Hippocampal formation (tissue), 2 donors: ENCODE results near the gene SRP9.
"Not testable (repeated sequence)": the region's sequence is repeated elsewhere in the genome, so short reads cannot be mapped to it uniquely, and the experiment has no call there.

Experiments
- DNase-seq, 2 donors: peaks; one replicate each; lab custom pipeline; 2025; lab: John Stamatoyannopoulos, UW

The SRP9 gene

DNA sequence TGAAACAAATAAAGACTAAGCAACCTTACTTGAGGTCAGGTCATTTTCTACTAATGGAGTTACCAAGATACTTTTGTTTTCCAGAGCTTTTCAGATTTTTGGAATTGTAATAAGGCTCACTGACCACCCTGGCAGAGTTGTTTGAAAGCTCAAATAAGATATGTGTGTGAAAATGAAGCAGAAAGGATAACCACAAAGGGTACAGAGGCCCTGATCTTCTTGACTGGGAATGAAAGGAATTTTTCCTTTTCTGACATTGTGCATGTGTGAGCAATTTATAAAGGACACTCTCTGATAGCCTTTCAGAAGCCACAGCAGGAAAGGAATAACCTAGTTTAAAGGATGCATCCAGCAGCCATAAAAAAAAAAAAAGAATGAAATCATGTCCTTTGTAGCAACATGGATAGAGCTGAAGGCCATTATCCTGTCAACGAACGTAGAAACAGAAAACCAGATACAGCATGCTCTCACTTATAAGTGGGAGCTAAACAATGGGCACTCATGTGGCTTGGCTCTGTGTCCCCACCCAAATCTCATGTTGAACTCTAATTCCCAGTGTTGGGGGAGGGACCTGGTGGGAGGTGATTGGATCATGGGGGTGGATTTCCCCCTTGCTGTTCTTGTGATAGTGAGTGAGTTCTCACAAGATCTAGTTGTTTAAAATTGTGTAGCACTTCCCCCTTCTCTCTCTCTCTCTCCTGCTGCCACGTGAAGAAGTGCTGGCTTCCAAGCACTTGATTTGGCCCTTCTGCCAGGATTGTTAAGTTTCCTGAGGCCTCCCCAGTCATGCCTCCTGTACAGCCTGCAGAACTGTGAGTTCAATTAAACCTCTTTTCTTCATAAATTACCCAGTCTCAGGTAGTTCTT is 3.1 kb upstream of the SRP9 start:
- DNase-seq = no peak

DNA sequence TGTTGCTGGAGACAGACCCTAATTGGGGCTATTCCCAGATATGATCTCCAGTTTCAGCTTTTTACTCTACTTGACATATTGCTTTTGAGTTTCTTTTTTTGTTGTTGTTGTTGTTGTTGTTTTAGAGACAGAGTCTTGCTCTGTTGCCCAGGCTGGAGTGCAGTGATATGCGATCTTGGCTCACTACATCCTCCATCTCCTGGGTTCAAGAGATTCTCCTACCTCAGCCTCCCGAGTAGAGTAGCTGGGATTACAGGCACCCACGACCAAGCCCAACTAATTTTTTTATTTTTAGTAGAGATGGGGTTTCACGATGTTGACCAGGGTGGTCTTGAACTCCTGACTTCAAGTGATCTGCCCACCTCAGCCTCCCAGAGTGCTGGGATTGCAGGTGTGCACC is 1.3 kb upstream of the SRP9 start:
- DNase-seq = no peak

DNA sequence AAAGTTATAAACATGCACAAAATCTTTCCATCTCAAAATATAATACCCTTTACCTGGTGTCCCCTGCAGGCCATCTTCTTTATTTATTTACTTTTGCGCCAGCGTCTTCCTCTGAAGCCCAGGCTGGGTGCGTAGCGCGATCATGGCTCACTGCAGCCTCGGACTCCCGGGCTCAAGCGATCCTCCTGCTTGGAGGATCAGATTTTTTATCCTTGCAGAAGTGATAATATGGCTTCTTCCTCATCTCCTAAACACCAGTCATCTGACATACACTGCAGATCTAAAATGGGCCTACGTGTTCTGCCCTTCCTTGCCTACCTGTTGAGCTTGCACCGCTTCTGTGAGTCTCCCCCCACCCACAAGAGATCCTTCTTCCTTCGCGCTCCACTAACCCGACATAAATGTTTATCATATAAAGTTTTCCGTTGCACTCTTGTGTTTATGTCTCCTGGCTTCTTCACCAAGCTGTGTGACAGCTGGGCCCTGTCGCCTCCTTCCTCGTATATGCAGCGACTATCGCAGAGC is 506 bp upstream of the SRP9 start:
- no peak for DNase-seq

DNA sequence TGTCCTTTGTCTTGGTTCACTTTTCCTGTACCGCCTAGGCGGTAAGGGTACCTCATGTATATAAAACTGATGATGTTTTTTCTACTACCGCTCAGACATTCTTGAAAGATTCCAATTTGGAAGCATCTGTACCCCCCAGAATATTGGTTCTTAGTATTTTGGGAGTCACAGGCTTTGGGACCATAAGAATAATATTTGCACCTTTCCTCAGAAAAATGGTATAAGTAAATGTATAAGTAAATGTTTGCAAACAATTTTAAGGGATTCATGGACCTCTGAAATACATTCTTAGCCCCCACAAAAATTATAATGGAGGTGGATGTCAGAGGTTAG is 677 bp downstream of the SRP9 start:
- DNase-seq = no peak

DNA sequence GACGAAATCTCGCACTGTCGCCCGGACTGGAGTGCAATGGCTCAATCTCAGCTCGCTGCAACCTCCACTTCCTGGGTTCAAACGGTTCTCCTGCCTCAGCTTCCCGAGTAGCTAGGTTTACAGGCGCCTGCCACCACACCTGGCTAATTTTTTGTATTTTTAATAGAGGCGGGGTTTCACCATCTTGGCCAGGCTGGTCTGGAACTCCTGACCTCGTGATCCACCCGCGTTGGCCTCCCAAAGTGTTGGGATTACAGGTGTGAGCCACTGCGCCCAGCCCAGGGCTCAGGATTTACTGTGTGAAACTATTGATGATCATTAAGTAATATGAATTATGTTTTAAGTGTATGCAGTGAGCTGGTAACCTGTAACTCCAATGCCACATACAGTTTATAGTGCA is 1.5 kb downstream of the SRP9 start:
- not testable (repeated sequence) for DNase-seq

DNA sequence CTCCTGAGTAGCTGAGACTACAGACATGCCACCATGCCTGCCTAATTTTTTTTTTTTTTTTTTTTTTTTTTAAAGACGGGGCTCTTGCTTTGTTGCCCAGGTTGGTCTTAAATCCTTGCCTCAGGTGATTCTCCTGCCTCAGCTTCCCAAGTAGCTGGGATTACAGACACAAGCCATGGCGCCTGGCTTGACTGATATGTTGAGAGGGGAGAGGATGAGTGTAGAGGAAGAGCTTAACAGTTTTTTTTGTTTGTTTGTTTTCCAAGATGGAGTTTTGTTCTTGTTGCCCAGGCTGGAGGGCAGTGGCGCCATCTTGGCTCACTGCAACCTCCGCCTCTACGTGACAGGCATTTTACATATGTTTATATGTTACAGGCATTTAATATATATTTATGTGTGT is 2.5 kb downstream of the SRP9 start:
- no peak for DNase-seq

DNA sequence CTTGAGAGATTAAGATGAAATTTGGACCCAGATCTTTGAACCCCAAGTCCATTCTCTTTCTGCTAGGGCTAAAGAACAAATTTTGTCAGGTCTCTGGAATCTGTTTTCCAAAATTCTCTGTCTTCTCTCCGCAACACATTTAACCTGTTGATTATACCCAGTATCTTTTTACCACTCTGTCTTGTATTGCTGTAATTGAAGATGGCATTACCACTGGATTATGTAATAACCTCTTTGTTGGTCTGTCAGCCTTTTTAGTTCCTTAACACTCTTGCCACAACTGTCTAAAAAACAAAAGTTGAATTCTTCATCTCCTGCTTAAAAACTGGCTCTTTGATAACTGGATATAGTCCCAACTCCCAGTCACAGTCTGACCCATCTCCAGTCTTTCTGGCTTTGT is 3.0 kb downstream of the SRP9 start:
- DNase-seq = no peak

DNA sequence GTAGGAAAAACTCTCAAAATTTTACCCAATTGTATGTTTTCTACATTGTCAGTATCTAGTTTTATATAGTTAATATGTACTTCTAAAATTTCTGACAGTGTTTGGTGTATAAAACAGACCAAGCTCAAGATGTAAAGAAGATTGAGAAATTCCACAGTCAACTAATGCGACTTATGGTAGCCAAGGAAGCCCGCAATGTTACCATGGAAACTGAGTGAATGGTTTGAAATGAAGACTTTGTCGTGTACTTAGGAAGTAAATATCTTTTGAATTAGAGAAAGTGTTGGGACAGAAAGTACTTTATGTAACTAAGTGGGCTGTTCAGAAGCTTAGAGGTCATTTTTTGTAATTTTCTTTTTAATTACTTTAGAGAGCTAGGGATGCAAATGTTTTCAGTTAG is 11.5 kb downstream of the SRP9 start:
- not testable (repeated sequence) for DNase-seq

DNA sequence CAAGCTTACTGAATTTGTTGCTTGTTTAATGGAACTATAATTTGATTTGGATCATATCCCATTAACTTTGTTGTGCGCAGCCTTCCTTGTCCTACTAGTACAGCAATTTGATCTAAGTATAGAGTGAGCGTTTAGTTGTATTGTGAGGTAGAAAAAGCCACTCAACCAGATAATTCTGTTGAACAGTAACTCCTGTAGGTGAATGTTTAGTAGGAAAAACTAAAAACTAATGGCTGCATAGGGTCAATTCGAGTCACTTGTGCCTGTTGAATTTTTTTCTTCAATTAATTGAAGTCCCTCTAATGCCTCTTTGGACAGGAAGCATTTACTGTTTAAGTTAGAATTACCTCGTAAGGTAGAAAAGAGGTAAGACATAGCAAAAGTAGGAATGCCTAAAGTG is 17.3 kb downstream of the SRP9 start:
- no peak for DNase-seq

DNA sequence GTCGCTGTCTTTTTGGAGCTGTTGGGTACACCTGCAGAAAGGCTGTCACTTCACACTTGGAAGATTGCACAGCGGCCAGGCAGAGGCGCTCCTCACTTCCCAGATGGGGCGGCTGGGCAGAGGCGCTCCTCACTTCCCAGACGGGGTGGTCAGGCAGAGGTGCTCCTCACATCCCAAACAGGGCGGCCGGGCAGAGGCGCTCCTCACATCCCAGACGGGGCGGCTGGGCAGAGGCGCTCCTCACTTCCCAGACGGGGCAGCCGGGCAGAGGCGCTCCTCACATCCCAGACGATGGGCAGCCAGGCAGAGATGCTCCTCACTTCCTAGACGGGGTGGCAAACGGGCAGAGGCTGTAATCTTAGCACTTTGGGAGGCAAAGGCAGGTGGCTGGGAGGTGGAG is 18.5 kb downstream of the SRP9 start:
- not testable (repeated sequence) for DNase-seq

DNA sequence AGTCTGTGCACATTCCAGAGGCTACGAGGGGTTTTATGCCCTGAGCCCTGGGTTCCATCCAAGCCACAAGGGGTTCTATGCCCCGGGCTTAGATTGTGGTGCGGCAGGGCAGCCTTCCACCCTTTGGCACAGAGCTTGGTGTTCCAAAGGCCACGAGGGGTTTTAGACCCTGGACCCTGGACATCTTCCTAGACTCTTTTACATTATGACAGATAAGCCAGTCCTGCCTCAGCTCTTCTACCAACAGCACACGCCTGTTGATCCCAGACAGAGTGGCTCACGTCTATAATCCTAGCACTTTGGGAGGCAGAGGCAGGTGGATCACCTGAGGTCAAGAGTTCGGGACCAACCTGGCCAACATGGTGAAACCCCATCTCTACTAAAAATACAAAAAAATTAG is 23.5 kb downstream of the SRP9 start:
- DNase-seq = not testable (repeated sequence)

DNA sequence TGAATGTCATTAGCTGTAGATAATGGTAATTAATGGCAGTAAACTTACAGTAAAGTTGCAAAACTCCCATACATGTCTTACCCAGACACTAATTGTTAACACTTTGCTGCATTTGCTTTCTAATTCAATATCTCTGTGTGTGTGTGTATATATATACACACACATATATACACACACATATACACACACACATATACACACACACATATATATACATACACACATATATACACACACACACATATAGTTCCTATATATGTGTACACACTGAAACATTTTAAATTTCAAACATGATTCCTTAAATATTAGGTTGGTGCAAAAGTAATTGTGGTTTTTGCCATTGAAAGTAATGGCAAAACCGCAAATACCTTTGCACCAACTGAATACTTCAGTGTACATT is 28.6 kb downstream of the SRP9 start:
- DNase-seq = no peak

DNA sequence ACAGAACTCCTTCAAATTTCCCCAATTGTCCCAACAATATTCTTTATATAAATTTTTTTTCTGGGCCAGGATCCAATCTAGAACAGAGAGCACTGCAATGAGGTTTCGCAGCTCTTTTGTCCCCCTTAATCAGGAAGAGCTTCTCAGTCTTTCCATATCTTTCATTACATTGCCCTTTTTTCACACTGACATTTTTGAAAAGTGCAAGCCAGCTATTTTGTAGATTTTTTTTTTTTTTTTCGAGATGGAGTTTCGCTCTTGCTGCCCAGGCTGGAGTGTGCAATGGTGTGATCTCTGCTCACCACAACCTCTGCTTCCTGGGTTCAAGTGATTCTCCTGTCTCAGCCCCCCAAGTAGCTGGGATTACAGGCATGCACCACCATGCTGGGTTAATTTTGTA is 29.1 kb downstream of the SRP9 start:
- not testable (repeated sequence) for DNase-seq

DNA sequence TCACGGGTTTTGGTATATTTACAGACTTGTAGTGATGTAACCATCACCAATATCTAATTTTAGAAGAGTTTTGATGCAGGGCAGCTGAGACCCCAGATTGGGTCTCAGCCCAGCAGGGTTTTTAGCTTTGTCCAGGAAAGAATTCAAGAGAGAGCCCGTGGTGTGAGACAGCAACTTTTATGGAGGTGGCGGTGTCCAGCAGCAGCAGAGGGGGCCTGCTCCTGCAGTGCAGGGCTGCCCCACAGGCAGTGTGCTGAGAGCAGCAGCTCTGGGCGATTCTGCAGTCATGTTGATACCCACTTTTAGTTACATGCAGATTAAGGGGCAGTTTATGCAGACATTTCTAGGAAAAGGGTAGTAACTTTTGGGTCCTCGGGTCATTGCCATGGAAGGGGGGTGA is 30.5 kb downstream of the SRP9 start:
- DNase-seq = no peak

DNA sequence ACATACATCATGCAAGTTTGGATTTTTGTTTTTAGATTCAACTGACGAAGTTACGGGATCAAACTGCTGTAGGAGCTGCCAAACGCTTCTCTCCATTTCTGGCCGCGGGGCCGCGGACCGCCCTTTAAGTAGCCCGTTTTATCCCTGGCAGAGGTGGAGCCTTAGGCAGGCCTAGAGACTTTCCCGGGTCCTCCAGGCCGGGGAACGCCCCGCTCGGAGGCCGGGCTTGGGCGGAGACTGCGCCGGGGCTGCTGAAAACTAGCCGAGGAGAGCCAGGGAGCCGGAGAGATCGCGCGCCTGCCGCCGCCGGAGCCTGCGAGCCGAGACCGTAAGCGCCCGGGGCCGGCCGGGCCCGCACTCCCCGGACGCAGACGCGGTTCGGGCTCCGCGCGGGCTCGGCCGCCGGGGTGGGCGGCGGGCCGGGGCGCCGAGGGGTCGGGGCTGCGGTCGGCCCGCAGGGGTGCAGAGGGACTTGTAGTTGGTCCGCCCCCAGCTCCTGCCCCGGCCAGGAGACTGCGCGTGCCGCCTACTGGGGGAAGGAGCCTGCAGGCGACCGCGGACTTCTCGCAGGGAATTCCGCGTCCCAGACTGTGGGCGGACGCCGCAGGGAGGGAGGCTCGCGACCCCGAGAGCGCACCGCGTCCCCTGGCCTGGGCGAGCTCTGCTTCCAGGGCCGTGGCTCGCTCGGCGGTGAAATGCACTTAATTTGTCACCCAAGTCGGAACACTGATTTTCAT is 32.4 kb downstream of the SRP9 start, which contains the start of gene EPHX1:
EPHX1 (plus strand) TSS at position 283 of the 737 bp plus-strand sequence. CDS start 18,606 bp downstream, outside the sequence.
- peak; percentile 86 to 90 for DNase-seq

DNA sequence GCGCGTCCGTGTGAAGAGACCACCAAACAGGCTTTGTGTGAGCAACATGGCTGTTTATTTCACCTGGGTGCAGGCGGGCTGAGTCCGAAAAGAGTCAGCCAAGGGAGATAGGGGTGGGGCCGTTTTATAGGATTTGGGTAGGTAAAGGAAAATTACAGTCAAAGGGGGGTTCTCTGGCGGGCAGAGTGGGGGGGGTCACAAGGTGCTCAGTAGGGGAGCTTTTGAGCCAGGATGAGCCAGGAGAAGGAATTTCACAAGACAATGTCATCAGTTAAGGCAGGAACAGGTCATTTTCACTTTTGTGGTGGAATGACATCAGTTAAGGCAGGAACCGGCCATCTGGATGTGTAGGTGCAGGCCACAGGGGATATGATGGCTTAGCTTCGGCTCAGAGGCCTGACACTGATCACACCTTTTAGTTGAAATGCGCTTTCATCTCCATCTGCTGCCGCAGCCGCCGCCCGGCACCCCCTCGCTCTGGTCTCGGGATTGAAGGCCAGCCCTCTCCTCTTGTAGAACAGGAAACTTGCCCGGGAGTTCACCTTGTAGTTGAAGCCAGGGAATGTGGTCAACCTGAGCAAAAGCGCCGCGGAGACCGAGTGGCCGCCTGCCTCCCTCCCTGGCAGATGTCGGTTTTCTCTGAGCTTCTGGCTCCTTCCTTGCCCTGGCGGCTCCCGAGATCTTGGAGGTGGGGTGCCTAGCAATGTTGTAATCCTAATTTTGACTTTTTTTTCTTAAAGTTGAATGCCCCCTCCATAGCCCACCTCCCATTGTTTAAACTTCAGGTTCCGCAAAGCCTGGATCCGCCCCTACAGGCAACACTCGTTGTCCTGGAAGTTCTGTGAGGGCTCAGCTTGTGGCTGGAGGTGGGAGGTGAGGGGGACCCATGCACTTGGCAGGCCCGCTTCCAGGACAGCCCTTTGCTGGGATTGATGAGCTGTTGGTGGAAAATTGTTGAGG is 33.2 kb downstream of the SRP9 start:
- DNase-seq = not testable (repeated sequence)

DNA sequence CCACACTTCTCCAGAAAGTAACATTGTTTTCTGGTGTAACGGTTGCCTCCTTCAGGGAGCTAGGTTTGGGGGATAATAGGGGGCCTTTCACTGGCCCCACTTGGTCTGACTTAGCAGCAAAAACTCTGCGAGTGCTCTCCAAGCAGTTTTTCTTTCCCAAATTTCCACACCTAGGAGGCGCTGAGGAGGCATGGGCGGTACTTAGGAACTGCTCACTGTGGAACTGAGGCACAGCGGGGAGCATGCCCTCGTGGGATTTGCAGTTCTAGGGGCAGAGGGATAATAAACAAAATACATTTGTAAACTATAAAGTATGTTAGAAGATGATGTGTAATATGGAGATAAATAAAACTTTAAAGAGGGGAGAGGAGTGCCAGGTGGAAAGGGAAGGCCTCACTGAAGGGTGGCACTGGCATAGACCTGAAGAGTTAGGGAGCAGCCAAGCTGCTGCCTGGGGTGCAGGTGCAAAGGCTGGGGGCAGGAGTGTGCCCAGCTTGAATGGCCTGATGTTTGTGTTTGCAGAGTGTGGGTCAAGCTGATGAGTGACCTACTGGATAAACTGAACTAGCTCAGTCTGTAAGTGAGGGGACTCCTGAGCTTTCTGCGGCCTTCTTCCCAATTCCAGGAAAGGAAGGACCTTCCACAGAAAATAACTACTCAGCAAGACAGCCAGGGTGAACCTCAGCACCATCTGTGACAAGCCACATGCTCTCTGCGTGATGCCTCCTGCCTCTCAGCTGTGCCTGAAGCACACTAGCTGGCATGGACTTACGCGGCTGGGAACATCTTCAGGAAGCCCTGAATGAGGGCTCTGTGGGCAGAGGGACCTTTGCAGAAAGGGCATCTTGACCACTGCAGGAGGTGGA is 34.2 kb downstream of the SRP9 start:
- DNase-seq = peak in 1 of 2 donors; percentile 29

DNA sequence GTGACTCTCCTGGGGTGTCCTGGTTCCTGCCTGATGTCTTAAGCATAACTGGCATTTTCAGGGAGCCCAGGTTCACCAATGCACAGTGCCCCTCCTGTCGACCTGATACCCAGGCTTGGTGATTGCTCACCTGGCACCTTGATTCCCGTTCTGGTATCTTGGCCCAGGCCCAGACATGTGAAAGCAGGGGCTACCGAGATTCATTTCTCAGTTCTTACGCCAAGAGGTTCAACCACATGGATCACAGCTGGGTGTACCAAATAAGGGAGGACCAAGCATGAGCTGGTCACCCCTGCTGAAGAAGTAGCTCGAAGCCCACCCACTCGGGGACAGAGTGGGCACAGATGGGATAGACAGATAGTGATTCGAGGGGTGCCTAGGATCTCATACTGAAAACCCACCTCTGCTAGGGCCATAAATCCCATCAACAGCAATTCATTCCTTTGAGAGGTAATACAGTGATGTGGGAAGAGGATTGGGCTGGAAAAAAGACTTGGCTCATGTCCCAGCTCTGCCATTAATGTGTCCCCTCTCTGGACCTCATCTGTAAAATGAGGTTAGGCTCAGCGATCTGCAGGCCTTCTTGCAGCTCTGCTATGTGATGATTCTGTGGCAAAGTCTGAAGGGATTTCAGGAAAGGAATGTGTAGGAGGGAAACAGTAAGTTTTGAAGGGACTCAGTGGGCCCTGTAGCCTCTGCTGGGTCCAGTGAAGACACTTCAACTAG is 35.0 kb downstream of the SRP9 start:
- no peak for DNase-seq

DNA sequence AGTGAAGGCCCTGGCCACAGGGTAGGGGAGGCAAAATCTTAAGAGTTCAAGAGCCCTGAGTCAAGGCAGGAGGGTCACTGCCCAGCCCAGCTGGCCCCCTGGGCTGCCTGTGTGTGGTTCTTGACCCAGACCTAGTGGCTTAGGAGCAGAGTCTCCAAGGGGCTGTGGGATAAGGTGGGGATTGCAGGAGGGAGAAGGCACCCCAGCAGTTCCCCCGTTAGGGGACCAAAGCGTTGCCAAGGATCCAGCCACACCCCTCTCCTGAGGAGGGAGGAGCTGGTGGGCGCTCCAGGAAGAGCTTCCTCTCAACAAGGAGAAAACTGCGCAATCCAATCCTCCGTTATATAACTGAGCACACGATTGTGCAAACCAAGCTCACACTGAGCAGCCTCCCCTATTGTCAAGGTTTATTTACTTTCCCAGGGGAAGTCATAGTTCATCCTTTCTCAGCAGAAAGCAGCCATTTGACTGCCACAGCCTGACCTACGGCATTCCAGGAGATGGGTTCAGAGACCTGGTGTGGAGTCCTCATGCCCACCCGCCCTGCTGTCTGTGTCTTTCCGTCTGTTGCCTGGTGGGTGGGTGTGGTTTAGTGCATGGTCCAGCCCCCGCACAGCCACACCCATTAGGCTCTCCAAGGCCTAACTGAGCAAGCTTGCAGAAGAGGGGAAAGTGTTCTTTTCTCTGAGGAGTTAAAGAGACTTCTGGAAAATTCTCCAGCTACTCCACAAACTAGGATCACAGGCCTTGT is 35.8 kb downstream of the SRP9 start:
- no peak for DNase-seq
